Loucy (cell line): Measurements from ENCODE around the gene PEF1.

Source experiments
- H2AFZ ChIP-seq: fragments of 200-600 bp; sonication (generic); 2 replicates; pipeline ENCODE4 v1.6.0; 2016; ENCODE audit warnings: antibody characterized with exemption, mild to moderate bottlenecking, low read length, moderate library complexity
- H3F3A ChIP-seq: fragments of 200-600 bp; 2 replicates; pipeline ENCODE4 v1.6.0; 2016; ENCODE audit warnings: antibody characterized with exemption, low read depth, mild to moderate bottlenecking
- H3K27me3 ChIP-seq: fragments of 200-600 bp; sonication (generic); 2 replicates; pipeline ENCODE4 v1.6.1; 2014; ENCODE audit warnings: low read length, mild to moderate bottlenecking; ENCODE audit not compliant: insufficient read depth, poor library complexity, severe bottlenecking
- H3K36me3 ChIP-seq: fragments of 200-600 bp; sonication (generic); 2 replicates; pipeline ENCODE4 v1.6.1; 2016; ENCODE audit warnings: low read length; ENCODE audit not compliant: insufficient read depth
- H3K4me1 ChIP-seq: fragments of 200-600 bp; sonication (generic); 2 replicates; pipeline ENCODE4 v1.5.1; 2014; ENCODE audit warnings: low read length, mild to moderate bottlenecking; ENCODE audit not compliant: insufficient read depth, poor library complexity, severe bottlenecking
- H3K4me2 ChIP-seq: fragments of 200-600 bp; sonication (generic); 2 replicates; pipeline ENCODE4 v1.6.0; 2014; ENCODE audit warnings: antibody characterized with exemption, low read length, low read depth, mild to moderate bottlenecking; ENCODE audit not compliant: poor library complexity, severe bottlenecking
- H3K4me3 ChIP-seq: fragments of 200-600 bp; sonication (generic); 2 replicates; pipeline ENCODE4 v1.5.1; 2014; ENCODE audit warnings: low read length, mild to moderate bottlenecking, mixed read lengths; ENCODE audit not compliant: poor library complexity, severe bottlenecking
- H3K79me2 ChIP-seq: fragments of 200-600 bp; sonication (generic); 2 replicates; pipeline ENCODE4 v1.6.1; 2014; ENCODE audit warnings: low read length; ENCODE audit not compliant: insufficient read depth
- H3K9ac ChIP-seq: fragments of 200-600 bp; sonication (generic); 2 replicates; pipeline ENCODE4 v1.6.0; 2014; ENCODE audit warnings: mild to moderate bottlenecking, low read depth, low read length, moderate library complexity; ENCODE audit not compliant: poor library complexity, severe bottlenecking
- H3K9me2 ChIP-seq: fragments of 200-600 bp; sonication (generic); replicated peaks from 2 replicates; pipeline ENCODE4 v1.6.1; 2016; ENCODE audit warnings: low read depth, low read length, mixed read lengths
- H3K9me3 ChIP-seq: fragments of 200-600 bp; sonication (generic); 2 replicates; pipeline ENCODE4 v1.6.1; 2014; ENCODE audit warnings: mild to moderate bottlenecking, antibody characterized with exemption, low read length, low read depth; ENCODE audit not compliant: insufficient read depth
- H4K20me1 ChIP-seq: fragments of 200-600 bp; sonication (generic); 2 replicates; pipeline ENCODE4 v1.6.0; 2014; ENCODE audit warnings: antibody characterized with exemption, low read length, mild to moderate bottlenecking; ENCODE audit not compliant: insufficient read depth, poor library complexity, severe bottlenecking
- CTCF ChIP-seq: fragments of 200-600 bp; sonication (generic); conservative IDR thresholded peaks from 2 replicates; pipeline ENCODE4 v1.5.1; 2014; ENCODE audit warnings: mild to moderate bottlenecking, antibody characterized with exemption, low read length
- EZH2phosphoT487 ChIP-seq: fragments of 200-600 bp; IDR thresholded peaks from 2 replicates; pipeline ENCODE4 v1.6.1; 2018; ENCODE audit warnings: antibody characterized with exemption, mild to moderate bottlenecking, moderate library complexity, borderline replicate concordance

Gene PEF1

GRCh38 chr1:31614414-31615005, 30.2 kb downstream of the PEF1 start:
- H4K20me1 ChIP-seq, result no peaks in the 10 kb centered on the region
- no peak overlapping the region for H3K4me3 ChIP-seq
- H2AFZ ChIP-seq, result no peak overlapping the region
- no peaks in the 10 kb centered on the region for H3K9me2 ChIP-seq
- no peaks in the 10 kb centered on the region for H3K79me2 ChIP-seq
- H3K9me3 ChIP-seq, result no peaks in the 10 kb centered on the region
- no peaks in the 10 kb centered on the region for H3K4me1 ChIP-seq
- no peaks in the 10 kb centered on the region for H3F3A ChIP-seq
- no peak overlapping the region for H3K4me2 ChIP-seq
- no peaks in the 10 kb centered on the region for H3K27me3 ChIP-seq
- TF ChIP-seq EZH2phosphoT487, result no peak
- no peak for TF ChIP-seq CTCF
- no peak overlapping the region for H3K9ac ChIP-seq
- H3K36me3 ChIP-seq, result no peaks in the 10 kb centered on the region

- Histone ChIP-seq H4K20me1 (no peaks in the 10 kb centered on the region), H2AFZ (no peak overlapping the region), H3K4me1 (no peaks in the 10 kb centered on the region), H3K4me3 (no peak overlapping the region), H3K9ac (no peak overlapping the region), H3K27me3 (no peaks in the 10 kb centered on the region), H3K36me3 (no peaks in the 10 kb centered on the region), H3K79me2 (no peaks in the 10 kb centered on the region), H3K9me3 (no peaks in the 10 kb centered on the region), H3F3A (no peaks in the 10 kb centered on the region), H3K4me2 (no peak overlapping the region), H3K9me2 (no peaks in the 10 kb centered on the region)
- TF ChIP-seq CTCF, result no peak
- no peak for TF ChIP-seq EZH2phosphoT487
These were observed 35.1 kb downstream of the PEF1 start for GRCh38 chr1:31609514-31610118.

GRCh38 chr1:31607360-31607759, 37.3 kb downstream of the PEF1 start:
- Histone ChIP-seq H3K9me2 (no peaks in the 10 kb centered on the region), H3K4me3 (no peak overlapping the region), H4K20me1 (no peaks in the 10 kb centered on the region), H3K79me2 (no peaks in the 10 kb centered on the region), H3F3A (no peaks in the 10 kb centered on the region), H3K4me1 (no peaks in the 10 kb centered on the region), H2AFZ (no peak overlapping the region), H3K9ac (no peak overlapping the region), H3K36me3 (no peaks in the 10 kb centered on the region), H3K9me3 (no peaks in the 10 kb centered on the region), H3K4me2 (no peak overlapping the region), H3K27me3 (no peaks in the 10 kb centered on the region)
- TF ChIP-seq EZH2phosphoT487, result no peak
- TF ChIP-seq CTCF, result no peak
